ENCODE data around the gene BARHL2. TPM values are rescaled to one million over a fixed set of nuclear protein-coding genes. Genes with fewer than 3 reads are reported as not detected.
A peak's percentile ranks its signal among the peaks of the same experiment; 100 is the strongest.

The BARHL2 gene
- total and polyA plus RNA-seq, 2 donors from 2014 or later = not detected

DNA sequence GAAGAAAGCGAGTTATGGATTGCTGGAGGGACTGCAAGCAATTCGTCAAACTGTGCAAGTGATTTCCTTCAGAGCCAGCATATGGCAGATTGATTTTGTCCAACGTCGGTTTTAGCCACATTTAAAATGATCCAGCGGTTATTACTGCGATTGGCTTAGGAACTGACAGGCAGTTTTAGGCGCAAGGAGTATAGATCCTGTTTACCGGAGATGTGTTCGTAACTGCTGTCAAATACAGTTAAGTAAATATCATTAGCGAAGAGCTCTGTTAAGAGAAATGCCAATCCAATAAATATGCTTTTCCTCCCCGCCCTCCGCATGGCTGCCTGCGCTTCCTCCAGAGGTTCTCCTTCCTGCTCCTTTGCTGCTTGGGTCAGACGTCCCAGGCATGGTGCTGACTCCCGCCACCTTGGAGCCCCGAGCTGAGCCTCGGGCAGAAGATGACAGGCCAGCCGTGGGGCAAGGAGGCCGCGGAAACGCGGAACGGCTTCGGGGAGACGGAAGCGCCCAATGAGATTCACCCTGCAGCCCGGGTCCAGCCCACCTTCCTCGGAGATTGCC lies 9.4 kb upstream of the BARHL2 start:
- DNase-seq = no peak
- H3K4me3 ChIP-seq (ENCODE audit: low read length in 3 of 3) = peak overlapping the region in 1 of 3 donors; percentile 13
- intact Hi-C loops (cut with DNase I) = no loop called here

DNA sequence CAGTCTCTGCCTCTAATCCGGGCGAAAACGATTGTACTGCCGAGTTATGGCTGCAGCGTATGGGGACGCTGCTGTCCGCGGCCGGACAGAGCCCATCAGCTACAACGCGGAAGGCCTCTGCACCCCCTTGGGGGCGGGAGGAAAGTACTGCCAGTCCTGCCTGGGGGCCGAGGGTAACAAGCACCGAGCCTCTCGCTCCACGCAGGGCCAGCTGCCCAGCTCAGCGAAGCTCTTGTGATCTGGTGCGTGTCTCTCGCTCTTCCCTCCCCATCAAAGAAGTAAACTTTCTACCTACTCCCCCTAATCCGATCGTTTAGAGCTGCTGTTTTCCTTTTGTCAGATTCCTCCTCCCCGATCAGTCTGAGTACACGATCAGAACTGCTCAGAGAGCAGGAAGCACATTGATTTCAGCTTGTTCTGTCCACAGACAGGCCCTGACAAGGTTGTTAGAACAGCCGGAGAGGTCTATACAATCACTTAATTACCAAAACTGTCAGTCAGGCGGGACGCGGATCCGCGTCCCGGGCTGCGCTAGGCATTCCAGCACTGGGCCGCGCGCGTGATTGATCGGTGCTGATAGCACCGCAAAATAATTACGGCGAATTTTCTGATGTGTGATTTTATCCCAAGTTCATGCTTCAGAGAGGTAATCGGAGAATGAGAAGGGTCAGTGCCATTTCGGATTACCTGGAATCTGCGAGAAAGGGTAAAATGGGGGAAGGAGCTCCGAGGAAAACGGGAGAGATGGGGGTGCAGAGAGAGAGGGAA lies 8.7 kb upstream of the BARHL2 start:
- TF ChIP-seq, protein P1, sequence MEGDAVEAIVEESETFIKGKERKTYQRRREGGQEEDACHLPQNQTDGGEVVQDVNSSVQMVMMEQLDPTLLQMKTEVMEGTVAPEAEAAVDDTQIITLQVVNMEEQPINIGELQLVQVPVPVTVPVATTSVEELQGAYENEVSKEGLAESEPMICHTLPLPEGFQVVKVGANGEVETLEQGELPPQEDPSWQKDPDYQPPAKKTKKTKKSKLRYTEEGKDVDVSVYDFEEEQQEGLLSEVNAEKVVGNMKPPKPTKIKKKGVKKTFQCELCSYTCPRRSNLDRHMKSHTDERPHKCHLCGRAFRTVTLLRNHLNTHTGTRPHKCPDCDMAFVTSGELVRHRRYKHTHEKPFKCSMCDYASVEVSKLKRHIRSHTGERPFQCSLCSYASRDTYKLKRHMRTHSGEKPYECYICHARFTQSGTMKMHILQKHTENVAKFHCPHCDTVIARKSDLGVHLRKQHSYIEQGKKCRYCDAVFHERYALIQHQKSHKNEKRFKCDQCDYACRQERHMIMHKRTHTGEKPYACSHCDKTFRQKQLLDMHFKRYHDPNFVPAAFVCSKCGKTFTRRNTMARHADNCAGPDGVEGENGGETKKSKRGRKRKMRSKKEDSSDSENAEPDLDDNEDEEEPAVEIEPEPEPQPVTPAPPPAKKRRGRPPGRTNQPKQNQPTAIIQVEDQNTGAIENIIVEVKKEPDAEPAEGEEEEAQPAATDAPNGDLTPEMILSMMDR (IDR thresholded peaks at IDR 0.05; ENCODE audit: borderline replicate concordance, extremely low read depth, insufficient read depth) = no peak
- no peak overlapping the region for H3K27ac ChIP-seq (ENCODE audit: low read depth in 2 of 2, low read length in 2 of 2)
- peaks cover 90% of the 10 kb centered on the region for H3K27me3 ChIP-seq (ENCODE audit: control insufficient read depth, insufficient read depth, low read length)
- FAIRE-seq (no peak), DNase-seq (peak in 1 of 5 donors; percentile 49)
- H3K9me3 ChIP-seq (ENCODE audit: control insufficient read depth in 2 of 3, insufficient read depth in 1 of 3, low read length in 3 of 3) = no peaks in the 10 kb centered on the region
- no peaks in the 10 kb centered on the region for H3K36me3 ChIP-seq (ENCODE audit: control insufficient read depth in 2 of 3, insufficient read depth in 3 of 3, low read length in 3 of 3)
- H3K4me1 ChIP-seq (ENCODE audit: control insufficient read depth in 2 of 3, insufficient read depth in 2 of 3, low read depth in 1 of 3, low read length in 3 of 3) = peaks cover 0 to 14% (median 8%) of the 10 kb centered on the region in 3 donors
- intact Hi-C loops (cut with DNase I) = no loop called here
- peak overlapping the region in 1 of 3 donors; percentile 13 for H3K4me3 ChIP-seq (ENCODE audit: low read length in 3 of 3)
- no peak overlapping the region for H3K9ac ChIP-seq (ENCODE audit: low read length in 3 of 3)

More for the DNA sequence above, 9.4 kb upstream of the BARHL2 start:
- no peak for FAIRE-seq
- Histone ChIP-seq H3K4me1 (ENCODE audit: control insufficient read depth in 2 of 3, insufficient read depth in 2 of 3, low read depth in 1 of 3, low read length in 3 of 3) (peaks cover 0 to 14% (median 8%) of the 10 kb centered on the region in 3 donors), H3K9ac (ENCODE audit: low read length in 3 of 3) (no peak overlapping the region), H3K36me3 (ENCODE audit: control insufficient read depth in 2 of 3, insufficient read depth in 3 of 3, low read length in 3 of 3) (no peaks in the 10 kb centered on the region), H3K27ac (ENCODE audit: low read depth in 2 of 2, low read length in 2 of 2) (no peak overlapping the region), H3K9me3 (ENCODE audit: control insufficient read depth in 2 of 3, insufficient read depth in 1 of 3, low read length in 3 of 3) (no peaks in the 10 kb centered on the region), H3K27me3 (ENCODE audit: control insufficient read depth, insufficient read depth, low read length) (peaks cover 90% of the 10 kb centered on the region)
- TF ChIP-seq, protein P1 (IDR thresholded peaks at IDR 0.05; ENCODE audit: borderline replicate concordance, extremely low read depth, insufficient read depth) = no peak

DNA sequence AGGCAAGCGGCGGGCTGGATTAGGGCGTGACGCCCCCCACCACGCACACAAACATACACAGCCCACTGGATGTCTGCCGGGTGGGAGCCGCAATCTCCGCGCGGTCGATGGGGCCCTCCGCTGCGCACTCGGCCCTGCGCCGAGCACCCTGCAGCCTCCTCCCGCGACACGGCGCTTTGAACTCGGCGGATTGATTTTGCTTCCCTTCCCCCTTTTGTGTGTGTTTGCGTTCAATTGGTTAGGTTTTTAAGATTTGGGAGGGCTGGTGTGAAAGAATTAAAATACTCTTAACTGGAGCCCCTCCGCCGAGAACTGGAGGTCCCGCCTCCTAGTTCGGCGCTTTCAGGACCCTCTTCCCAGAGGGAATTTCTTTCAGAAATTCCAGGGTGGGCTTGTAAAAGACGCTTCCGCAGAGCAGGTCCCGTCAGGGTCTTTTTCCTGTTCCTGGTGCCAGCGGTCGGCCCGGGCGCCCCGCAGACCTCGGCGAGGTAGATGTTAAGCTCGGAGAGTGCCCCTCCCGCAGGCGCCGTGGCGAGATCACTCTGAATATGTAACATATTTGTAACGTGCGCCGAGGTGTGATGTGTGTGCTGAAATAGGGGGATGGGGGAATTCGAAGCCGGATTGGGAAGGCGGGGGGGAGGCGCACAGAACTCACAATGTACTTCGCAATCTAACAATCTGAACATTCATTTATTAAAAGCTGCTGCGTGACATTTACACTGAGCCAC lies 8.0 kb upstream of the BARHL2 start:
- Histone ChIP-seq H3K4me1 (ENCODE audit: control insufficient read depth in 2 of 3, insufficient read depth in 2 of 3, low read depth in 1 of 3, low read length in 3 of 3) (peaks cover 0 to 14% (median 8%) of the 10 kb centered on the region in 3 donors), H3K27me3 (ENCODE audit: control insufficient read depth, insufficient read depth, low read length) (peaks cover 97% of the 10 kb centered on the region), H3K9me3 (ENCODE audit: control insufficient read depth in 2 of 3, insufficient read depth in 1 of 3, low read length in 3 of 3) (no peaks in the 10 kb centered on the region), H3K27ac (ENCODE audit: low read depth in 2 of 2, low read length in 2 of 2) (no peak overlapping the region), H3K36me3 (ENCODE audit: control insufficient read depth in 2 of 3, insufficient read depth in 3 of 3, low read length in 3 of 3) (no peaks in the 10 kb centered on the region), H3K4me3 (ENCODE audit: low read length in 3 of 3) (peak overlapping the region in 1 of 3 donors; percentile 13), H3K9ac (ENCODE audit: low read length in 3 of 3) (no peak overlapping the region)
- intact Hi-C loops (cut with DNase I) = no loop called here
- DNase-seq = no peak
- no peak for FAIRE-seq
- TF ChIP-seq, protein P1 (IDR thresholded peaks at IDR 0.05; ENCODE audit: borderline replicate concordance, extremely low read depth, insufficient read depth) = no peak
